Uterus (tissue), 4 donors: ENCODE data around the gene ORM2. TPM values are rescaled to one million over a fixed set of nuclear protein-coding genes. Genes with fewer than 3 reads are reported as not detected.

Experiments used
- DNase-seq, 2 donors: peaks; one replicate each; pipeline ENCODE4 v3.0.0-alpha.2; 2019 to 2020
- H3K27ac ChIP-seq, 2 donors: fragments of 200-600 bp; sonication (generic); 1 replicate in 1 of 2; 2 replicates in 1 of 2; pipeline ENCODE4 v1.5.1; 2016 to 2018
- H3K27me3 ChIP-seq, 2 donors: fragments of 200-600 bp; sonication (generic); one replicate each; pipeline ENCODE4 v1.5.1; 2018 to 2019; ENCODE audit warnings: control low read depth in 1 of 2
- H3K36me3 ChIP-seq, 2 donors: fragments of 200-600 bp; sonication (generic); one replicate each; pipeline ENCODE4 v1.5.1; 2019; ENCODE audit warnings: control low read depth in 1 of 2
- H3K4me1 ChIP-seq, 2 donors: fragments of 200-600 bp; sonication (generic); one replicate each; pipeline ENCODE4 v1.5.1; 2018 to 2019; ENCODE audit warnings: control low read depth in 1 of 2
- H3K4me3 ChIP-seq, 2 donors: fragments of 200-600 bp; sonication (generic); 1 replicate in 1 of 2; 2 replicates in 1 of 2; pipeline ENCODE4 v1.5.1; 2018 to 2019; ENCODE audit warnings: mild to moderate bottlenecking in 1 of 2
- H3K9me3 ChIP-seq, 2 donors: fragments of 200-600 bp; sonication (generic); one replicate each; pipeline ENCODE4 v1.5.1; 2019; ENCODE audit warnings: control low read depth in 1 of 2
- CTCF ChIP-seq, 4 experiments: fragments of 200-600 bp in 2 of 4; fragments of 450-650 bp in 2 of 4; sonication (generic) in 2 of 4; IDR thresholded peaks; one replicate each; pipeline ENCODE4 v1.5.1; 2016 to 2019; ENCODE audit warnings: antibody characterized with exemption in 4 of 4, mild to moderate bottlenecking in 2 of 4, moderate library complexity in 1 of 4
- POLR2A ChIP-seq, 2 donors: fragments of 450-650 bp; IDR thresholded peaks; one replicate each; pipeline ENCODE4 v1.6.1; 2016; ENCODE audit warnings: antibody characterized with exemption in 2 of 2, mild to moderate bottlenecking in 1 of 2, moderate library complexity in 1 of 2
- intact Hi-C: fragments of 100-400 bp; cut with DNase I; formaldehyde crosslinking; loops from one replicate; pipeline ENCODE4 v1.15.1; 2023; ENCODE audit warnings: low total_unique reads
- total RNA-seq, 4 donors: library from RNA; depleted of rRNA in 3 of 4; stranded (reverse); fragments of >200 nt in 3 of 4; gene quantifications; one replicate each; pipeline versions ENCODE4 v1.1.0 to v1.2.4, GENCODE V29; 2014 to 2023
- donor health status: DM: yes; HTN: yes; CAD: no.

ORM2 gene
- total RNA-seq, 4 donors from 2014 or later = 1.2 TPM; not detected in 3

DNA sequence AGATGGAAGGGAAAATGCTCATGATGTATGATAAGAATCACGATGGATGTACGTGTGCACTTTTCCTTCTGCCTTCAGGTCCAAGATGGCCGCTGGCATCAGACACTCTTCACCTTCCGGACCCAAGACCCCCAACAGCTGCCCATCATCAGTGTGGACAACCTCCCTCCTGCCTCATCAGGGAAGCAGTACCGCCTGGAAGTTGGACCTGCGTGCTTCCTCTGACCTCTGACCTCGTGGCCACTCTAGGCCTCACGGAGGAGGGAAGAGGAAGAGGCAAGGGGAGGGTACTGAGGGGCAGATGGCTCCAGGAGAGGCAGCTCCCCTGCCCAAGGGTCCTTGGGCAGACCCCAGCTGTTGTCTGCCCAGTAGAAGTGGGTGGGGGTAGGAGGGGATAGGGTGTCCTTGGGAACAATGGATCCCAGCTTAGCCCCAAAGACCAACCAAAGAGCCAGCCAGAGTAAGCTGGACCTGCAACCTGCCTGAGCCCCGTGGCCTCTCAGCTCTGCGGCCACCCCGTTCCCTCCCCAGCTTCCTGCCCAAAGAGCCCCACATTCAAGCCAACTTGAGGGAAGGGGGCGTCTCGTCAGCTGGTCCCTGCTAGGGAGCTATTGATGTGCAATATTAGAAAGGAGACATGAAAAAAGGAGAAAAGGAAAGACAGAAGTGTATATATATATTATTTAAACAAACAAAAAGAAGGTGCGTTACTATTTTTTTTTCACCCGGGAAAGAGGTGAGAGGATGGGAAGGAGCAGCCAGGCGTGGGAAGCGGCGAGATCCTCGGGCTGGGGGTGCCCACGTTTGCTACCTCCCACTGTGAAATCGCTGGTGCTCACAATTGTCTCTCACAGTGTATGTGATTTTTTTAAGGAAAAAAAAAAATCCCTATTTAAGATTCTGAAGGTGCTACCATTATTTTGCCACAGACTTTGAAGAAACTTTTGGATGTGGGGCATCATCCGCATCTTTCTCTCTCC, 18.9 kb upstream of the ORM2 start:
- H3K9me3 ChIP-seq = no peaks in the 10 kb centered on the region
- intact Hi-C loops = no loop called here
- H3K27me3 ChIP-seq = no peaks in the 10 kb centered on the region
- TF ChIP-seq POLR2A (IDR thresholded peaks at IDR 0.05) = no peak
- TF ChIP-seq CTCF (IDR thresholded peaks at IDR 0.05) = no peak
- peak in 1 of 2 donors; percentile 5 for DNase-seq
- no peaks in the 10 kb centered on the region for H3K4me1 ChIP-seq
- no peak overlapping the region for H3K4me3 ChIP-seq
- H3K36me3 ChIP-seq = no peaks in the 10 kb centered on the region
- no peak overlapping the region for H3K27ac ChIP-seq

DNA sequence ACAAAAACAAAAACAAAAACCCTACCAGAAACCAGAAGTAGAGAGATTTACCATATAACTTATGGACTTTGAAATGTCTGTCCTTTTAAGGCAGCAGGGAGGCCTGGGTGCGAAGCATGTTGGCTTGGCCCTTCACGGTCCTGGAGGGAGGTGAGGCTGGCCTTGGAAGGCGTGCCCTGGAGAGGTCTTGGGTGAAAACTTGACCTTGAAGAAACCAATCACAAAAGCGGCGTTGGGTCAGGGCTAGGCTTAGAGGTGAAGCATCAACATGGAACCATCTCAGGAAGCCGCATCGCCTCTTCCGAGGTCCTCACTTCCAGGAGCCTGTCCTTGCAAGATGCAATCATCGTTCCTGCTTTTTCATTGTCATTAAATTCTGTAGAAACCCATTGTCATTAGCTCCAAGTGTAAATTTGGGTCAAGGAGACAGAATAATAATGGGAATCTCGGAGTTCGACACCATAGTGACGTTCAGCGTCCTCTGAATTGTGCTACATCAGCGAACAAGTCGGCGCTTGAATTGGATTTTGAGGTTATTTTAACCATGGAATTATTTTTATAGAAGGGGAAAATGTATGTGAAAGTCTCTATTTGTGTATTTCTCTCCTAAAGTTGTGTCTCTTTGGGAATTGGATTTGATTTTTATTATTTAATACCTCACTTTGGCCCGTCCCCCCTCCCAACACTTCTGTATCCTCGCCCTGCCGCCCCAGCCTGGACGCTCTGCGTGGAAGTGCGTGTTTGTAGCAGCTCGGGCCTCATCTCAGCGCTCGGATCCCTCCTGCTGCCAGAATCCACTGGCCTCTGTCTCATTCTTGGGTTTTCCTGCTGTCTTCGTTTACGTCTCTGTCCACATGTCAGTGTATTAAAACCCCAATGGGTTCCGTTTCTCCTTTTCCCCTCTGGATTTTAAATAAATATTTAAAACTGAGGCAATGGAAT, 17.8 kb upstream of the ORM2 start:
- Histone ChIP-seq H3K9me3 (no peaks in the 10 kb centered on the region), H3K4me3 (no peak overlapping the region), H3K27ac (no peak overlapping the region), H3K36me3 (no peaks in the 10 kb centered on the region), H3K4me1 (no peaks in the 10 kb centered on the region), H3K27me3 (no peaks in the 10 kb centered on the region)
- TF ChIP-seq CTCF (IDR thresholded peaks at IDR 0.05) (no peak), POLR2A (IDR thresholded peaks at IDR 0.05) (no peak)
- intact Hi-C loops = no loop called here
- peak in 1 of 2 donors; percentile 6 for DNase-seq

GRCh38 chr9:114312513-114312875, 17.2 kb upstream of the ORM2 start:
- Histone ChIP-seq H3K27me3 (no peaks in the 10 kb centered on the region), H3K4me1 (no peaks in the 10 kb centered on the region), H3K9me3 (no peaks in the 10 kb centered on the region), H3K27ac (no peak overlapping the region), H3K4me3 (no peak overlapping the region), H3K36me3 (no peaks in the 10 kb centered on the region)
- TF ChIP-seq POLR2A (IDR thresholded peaks at IDR 0.05) (no peak), CTCF (IDR thresholded peaks at IDR 0.05) (no peak)
- peak in 1 of 2 donors; percentile 5 for DNase-seq
- intact Hi-C loops = no loop called here

DNA sequence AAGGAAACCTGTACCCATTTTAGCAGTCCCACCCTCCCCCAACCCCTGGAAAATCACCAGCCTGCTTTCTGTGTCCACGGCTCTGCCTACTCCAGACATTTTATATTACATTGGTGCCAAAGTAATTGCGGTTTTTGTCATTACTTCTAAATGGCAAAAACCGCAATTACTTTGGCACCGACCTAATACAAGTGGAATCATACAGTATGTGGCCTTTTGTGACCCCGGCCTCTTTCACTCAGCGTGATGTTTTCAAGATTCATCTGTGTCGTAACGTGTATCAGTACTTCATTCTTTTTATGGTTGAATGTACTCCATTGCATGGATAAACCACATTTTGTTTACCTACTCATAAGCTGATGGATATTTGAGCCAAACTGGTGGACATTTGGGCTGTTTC, 16.5 kb upstream of the ORM2 start:
- Histone ChIP-seq H3K36me3 (no peaks in the 10 kb centered on the region), H3K4me3 (no peak overlapping the region), H3K4me1 (no peaks in the 10 kb centered on the region), H3K27me3 (no peaks in the 10 kb centered on the region), H3K9me3 (no peaks in the 10 kb centered on the region), H3K27ac (no peak overlapping the region)
- DNase-seq = peak in 1 of 2 donors; percentile 1
- TF ChIP-seq POLR2A (IDR thresholded peaks at IDR 0.05) (no peak), CTCF (IDR thresholded peaks at IDR 0.05) (no peak)
- intact Hi-C loops = no loop called here
